BLaER1 treated with 17β-estradiol and CSF1 and Interleukin-3, amounts not matched to agents 10 nM and 100 nM (cell line): ENCODE data around the gene CNOT10.
"Not testable (repeated sequence)": the region's sequence is repeated elsewhere in the genome, so short reads cannot be mapped to it uniquely, and the experiment has no call there.

Experiments
- H3K27ac ChIP-seq, 11 experiments: shearing (Covaris generic); formaldehyde crosslinking; 2 replicates each; pipeline ENCODE4 v1.8.1; 2022
- H3K27me3 ChIP-seq, 11 experiments: shearing (Covaris generic); formaldehyde crosslinking; 2 replicates each; pipeline ENCODE4 v1.8.1; 2022
- H3K36me3 ChIP-seq, 11 experiments: shearing (Covaris generic); formaldehyde crosslinking; 2 replicates each; pipeline ENCODE4 v1.8.1; 2022
- H3K4me1 ChIP-seq, 10 experiments: shearing (Covaris generic); formaldehyde crosslinking; 2 replicates each; pipeline ENCODE4 v1.8.1; 2022
- H3K4me2 ChIP-seq, 11 experiments: shearing (Covaris generic); formaldehyde crosslinking; 2 replicates each; pipeline ENCODE4 v1.8.1; 2022
- H3K4me3 ChIP-seq, 10 experiments: shearing (Covaris generic); formaldehyde crosslinking; 2 replicates each; pipeline ENCODE4 v1.8.1; 2022
- H3K9ac ChIP-seq, 11 experiments: shearing (Covaris generic); formaldehyde crosslinking; 2 replicates each; pipeline ENCODE4 v1.8.1; 2022
- H3K9me3 ChIP-seq, 11 experiments: shearing (Covaris generic); formaldehyde crosslinking; replicated peaks in 1 of 11; 2 replicates each; pipeline ENCODE4 v1.8.1; 2022
- H4K20me1 ChIP-seq, 11 experiments: shearing (Covaris generic); formaldehyde crosslinking; 2 replicates each; pipeline ENCODE4 v1.8.1; 2022
- Cebpa-rat ChIP-seq, 11 experiments: shearing (Covaris generic); IDR thresholded peaks; 2 replicates each; pipeline ENCODE4 v1.8.1; 2022

The CNOT10 gene

GRCh38 chr3:32758375-32758753 lies 73.4 kb downstream of the CNOT10 start:
- H3K27ac ChIP-seq = peak overlapping the region; percentile 3 to 74 (median 55); a peak in 21 of 22 replicates
- no peaks in the 10 kb centered on the region for H3K9me3 ChIP-seq
- no peak overlapping the region; a peak in 1 of 20 replicates for H3K4me3 ChIP-seq
- H3K27me3 ChIP-seq = no peaks in the 10 kb centered on the region
- peak overlapping the region in 5 of 11 experiments; percentile 6 to 57 (median 33); a peak in 5 of 22 replicates for H3K9ac ChIP-seq
- peaks cover 40 to 53% (median 44%) of the 10 kb centered on the region in 10 experiments for H3K4me1 ChIP-seq
- H4K20me1 ChIP-seq = no peaks in the 10 kb centered on the region
- peak overlapping the region; percentile 28 to 73 (median 52); a peak in 21 of 22 replicates for H3K4me2 ChIP-seq
- peaks cover 26 to 45% (median 35%) of the 10 kb centered on the region in 11 experiments for H3K36me3 ChIP-seq
- no peak for TF ChIP-seq Cebpa-rat (IDR thresholded peaks at IDR 0.05)

GRCh38 chr3:32759342-32759741 lies 74.4 kb downstream of the CNOT10 start:
- no peaks in the 10 kb centered on the region for H3K27me3 ChIP-seq
- peak overlapping the region in 2 of 11 experiments; percentile 10 to 22; a peak in 3 of 22 replicates for H3K9ac ChIP-seq
- H3K27ac ChIP-seq = peak overlapping the region in 8 of 11 experiments; percentile 18 to 72 (median 48); a peak in 12 of 22 replicates
- H3K4me3 ChIP-seq = no peak overlapping the region
- H3K36me3 ChIP-seq = peaks cover 35 to 52% (median 41%) of the 10 kb centered on the region in 11 experiments
- H3K4me2 ChIP-seq = peak overlapping the region; percentile 5 to 73 (median 46); a peak in 21 of 22 replicates
- no peaks in the 10 kb centered on the region for H4K20me1 ChIP-seq
- no peaks in the 10 kb centered on the region for H3K9me3 ChIP-seq
- no peak for TF ChIP-seq Cebpa-rat (IDR thresholded peaks at IDR 0.05)
- peaks cover 40 to 53% (median 44%) of the 10 kb centered on the region in 10 experiments for H3K4me1 ChIP-seq

- H3K9ac ChIP-seq = no peak overlapping the region
- peaks cover 2 to 10% (median 4%) of the 10 kb centered on the region in 10 experiments for H3K4me1 ChIP-seq
- H4K20me1 ChIP-seq = no peaks in the 10 kb centered on the region
- no peaks in the 10 kb centered on the region for H3K9me3 ChIP-seq
- no peaks in the 10 kb centered on the region for H3K27me3 ChIP-seq
- TF ChIP-seq Cebpa-rat (IDR thresholded peaks at IDR 0.05) = no peak
- H3K4me2 ChIP-seq = no peak overlapping the region
- no peak overlapping the region for H3K4me3 ChIP-seq
- H3K36me3 ChIP-seq = peaks cover 70 to 87% (median 77%) of the 10 kb centered on the region in 11 experiments
- no peak overlapping the region for H3K27ac ChIP-seq
Observed at GRCh38 chr3:32764481-32764880, 79.5 kb downstream of the CNOT10 start.

GRCh38 chr3:32778389-32778788 lies 93.4 kb downstream of the CNOT10 start:
- Histone ChIP-seq H3K9ac (no peak overlapping the region), H3K27ac (no peak overlapping the region)

GRCh38 chr3:32780071-32780734 lies 95.2 kb downstream of the CNOT10 start:
- Histone ChIP-seq H4K20me1 (peaks cover 0 to 5% (median 0%) of the 10 kb centered on the region in 11 experiments; a peak in 3 of 22 replicates), H3K27ac (no peak overlapping the region), H3K27me3 (peaks cover 0 to 17% (median 12%) of the 10 kb centered on the region in 11 experiments; a peak in 12 of 22 replicates), H3K4me1 (peaks cover 0 to 12% (median 6%) of the 10 kb centered on the region in 10 experiments; a peak in 16 of 20 replicates), H3K36me3 (peaks cover 4 to 20% (median 14%) of the 10 kb centered on the region in 11 experiments; a peak in 20 of 22 replicates), H3K4me2 (peak overlapping the region; percentile 83 to 95 (median 93)), H3K9ac (peak overlapping the region; percentile 47 to 74 (median 70); a peak in 13 of 22 replicates), H3K9me3 (no peaks in the 10 kb centered on the region), H3K4me3 (peak overlapping the region; percentile 53 to 73 (median 62); a peak in 16 of 20 replicates)
- no peak for TF ChIP-seq Cebpa-rat (IDR thresholded peaks at IDR 0.05)

More at GRCh38 chr3:32778389-32778788, 93.4 kb downstream of the CNOT10 start:
- Histone ChIP-seq H3K9me3 (no peaks in the 10 kb centered on the region), H3K4me1 (peaks cover 0 to 12% (median 6%) of the 10 kb centered on the region in 10 experiments; a peak in 16 of 20 replicates), H4K20me1 (peaks cover 0 to 5% (median 0%) of the 10 kb centered on the region in 11 experiments; a peak in 3 of 22 replicates), H3K4me3 (no peak overlapping the region), H3K36me3 (peaks cover 23 to 38% (median 31%) of the 10 kb centered on the region in 11 experiments), H3K4me2 (no peak overlapping the region), H3K27me3 (peaks cover 0 to 17% (median 12%) of the 10 kb centered on the region in 11 experiments; a peak in 12 of 22 replicates)
- no peak for TF ChIP-seq Cebpa-rat (IDR thresholded peaks at IDR 0.05)

- peaks cover 0 to 14% (median 10%) of the 10 kb centered on the region in 11 experiments; a peak in 17 of 22 replicates for H3K36me3 ChIP-seq
- peak overlapping the region; percentile 83 to 95 (median 93) for H3K4me2 ChIP-seq
- no peak for TF ChIP-seq Cebpa-rat (IDR thresholded peaks at IDR 0.05)
- peak overlapping the region; percentile 47 to 74 (median 70); a peak in 21 of 22 replicates for H3K9ac ChIP-seq
- no peaks in the 10 kb centered on the region for H3K9me3 ChIP-seq
- peaks cover 0 to 5% (median 0%) of the 10 kb centered on the region in 11 experiments; a peak in 3 of 22 replicates for H4K20me1 ChIP-seq
- peak overlapping the region in 4 of 11 experiments; percentile 13 to 64 (median 45); a peak in 7 of 22 replicates for H3K27ac ChIP-seq
- peak overlapping the region; percentile 53 to 73 (median 62) for H3K4me3 ChIP-seq
- H3K27me3 ChIP-seq = peaks cover 0 to 17% (median 12%) of the 10 kb centered on the region in 11 experiments; a peak in 12 of 22 replicates
- peaks cover 0 to 12% (median 6%) of the 10 kb centered on the region in 10 experiments; a peak in 16 of 20 replicates for H3K4me1 ChIP-seq
Observed at GRCh38 chr3:32780735-32781210, 95.8 kb downstream of the CNOT10 start.

- no peak for TF ChIP-seq Cebpa-rat (IDR thresholded peaks at IDR 0.05)
Observed at GRCh38 chr3:32781211-32781968, 96.4 kb downstream of the CNOT10 start.

GRCh38 chr3:32781969-32782270 lies 96.9 kb downstream of the CNOT10 start:
- peaks cover 0 to 17% (median 12%) of the 10 kb centered on the region in 11 experiments; a peak in 12 of 22 replicates for H3K27me3 ChIP-seq
- not testable (repeated sequence) for H4K20me1 ChIP-seq, H3K36me3 ChIP-seq, H3K9me3 ChIP-seq, H3K27ac ChIP-seq, H3K9ac ChIP-seq
- H3K4me3 ChIP-seq = peak overlapping the region in 2 of 10 experiments; percentile 59 to 62; a peak in 2 of 20 replicates
- peaks cover 0 to 12% (median 6%) of the 10 kb centered on the region in 10 experiments; a peak in 16 of 20 replicates for H3K4me1 ChIP-seq
- peak overlapping the region in 8 of 11 experiments; percentile 89 to 95 (median 94); a peak in 11 of 22 replicates for H3K4me2 ChIP-seq

More at GRCh38 chr3:32781211-32781968, 96.4 kb downstream of the CNOT10 start:
- H4K20me1 ChIP-seq = peaks cover 0 to 5% (median 0%) of the 10 kb centered on the region in 11 experiments; a peak in 3 of 22 replicates
- H3K36me3 ChIP-seq = peaks cover 0 to 8% (median 3%) of the 10 kb centered on the region in 11 experiments; a peak in 8 of 22 replicates
- H3K4me2 ChIP-seq = peak overlapping the region; percentile 83 to 95 (median 93)
- H3K9me3 ChIP-seq = no peaks in the 10 kb centered on the region
- peak overlapping the region; percentile 53 to 73 (median 62) for H3K4me3 ChIP-seq
- peaks cover 0 to 12% (median 6%) of the 10 kb centered on the region in 10 experiments; a peak in 16 of 20 replicates for H3K4me1 ChIP-seq
- peak overlapping the region in 5 of 11 experiments; percentile 13 to 64 (median 41); a peak in 7 of 22 replicates for H3K27ac ChIP-seq
- peak overlapping the region; percentile 47 to 74 (median 70); a peak in 21 of 22 replicates for H3K9ac ChIP-seq
- H3K27me3 ChIP-seq = peaks cover 0 to 17% (median 12%) of the 10 kb centered on the region in 11 experiments; a peak in 12 of 22 replicates
